NCI-H187 treated with DMSO at 0.1 percent for 48 hours (cell line): Measurements from ENCODE around the gene FGF12.
"Not testable (repeated sequence)": the region's sequence is repeated elsewhere in the genome, so short reads cannot be mapped to it uniquely, and the experiment has no call there.

ENCODE experiments used
- DNase-seq: peaks from one replicate; lab custom pipeline; 2025; lab: John Stamatoyannopoulos, UW

The FGF12 gene

GRCh38 chr3:192727032-192727847 is at the start of gene FGF12:
Gene FGF12, minus strand, starts transcription at chr3:192727541.
- peak; percentile 70 for DNase-seq

DNA sequence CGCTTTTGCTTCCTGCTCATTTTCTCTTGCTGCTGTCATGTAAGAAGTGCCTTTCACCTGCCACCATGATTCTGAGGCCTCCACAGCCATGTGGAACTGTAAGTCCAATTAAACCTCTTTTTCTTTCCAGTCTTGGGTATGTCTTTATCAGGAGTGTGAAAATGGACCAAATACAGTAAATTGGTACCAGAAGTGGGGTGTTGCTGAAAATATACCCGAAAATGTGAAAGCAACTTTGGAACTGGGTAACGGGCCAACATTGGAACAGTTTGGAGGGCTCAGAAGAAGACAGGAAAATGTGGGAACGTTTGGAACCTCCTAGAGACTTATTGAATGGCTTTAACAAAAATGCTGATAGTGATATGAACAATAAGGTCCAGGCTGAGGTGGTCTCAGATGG is 47.0 kb upstream of the FGF12 start:
- DNase-seq: not testable (repeated sequence)

- no peak for DNase-seq
Measured at GRCh38 chr3:192772240-192772894, 45.0 kb upstream of the FGF12 start.

- DNase-seq: no peak
Measured at GRCh38 chr3:192758654-192759053, 31.3 kb upstream of the FGF12 start.

- no peak for DNase-seq
Measured at GRCh38 chr3:192751148-192751547, 23.8 kb upstream of the FGF12 start.

- no peak for DNase-seq
Measured at GRCh38 chr3:192750201-192750600, 22.9 kb upstream of the FGF12 start.

DNA sequence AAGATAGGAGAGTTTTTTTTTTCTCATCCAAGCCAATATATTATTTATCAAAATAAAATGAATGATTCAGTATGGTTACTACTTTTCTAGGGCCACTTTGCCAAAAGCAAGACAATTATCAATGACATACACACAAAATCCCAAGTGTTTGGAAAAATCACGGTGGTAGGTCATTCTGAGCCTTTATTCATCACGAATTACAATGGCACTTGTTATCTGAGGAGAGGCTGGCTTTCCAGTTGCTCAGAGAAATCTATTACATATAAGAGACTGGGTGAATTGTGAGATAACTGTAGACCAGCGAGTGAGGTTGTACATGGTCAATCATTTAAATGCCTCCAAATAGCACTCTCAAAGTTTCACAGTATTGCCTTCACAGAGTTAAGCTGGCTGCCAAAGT is 20.4 kb upstream of the FGF12 start:
- no peak for DNase-seq

DNA sequence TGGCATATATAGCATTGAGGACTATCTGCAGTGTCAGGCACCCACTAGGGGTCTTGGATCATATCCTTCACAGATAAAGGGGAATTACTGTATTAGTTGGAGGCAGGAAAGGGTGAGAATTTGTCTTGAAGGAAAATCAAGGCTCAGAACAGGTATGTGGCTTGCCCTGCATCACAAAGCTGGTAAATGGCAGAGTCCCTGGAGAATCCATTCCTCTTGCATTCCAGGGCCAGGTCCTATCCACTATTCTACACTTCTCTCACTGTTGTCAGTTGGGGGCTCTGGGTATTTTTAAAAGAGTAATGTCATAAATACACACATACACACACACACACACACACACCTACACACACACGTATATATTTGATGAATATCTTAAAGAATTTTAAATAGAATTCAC is 19.8 kb upstream of the FGF12 start:
- no peak for DNase-seq

- no peak for DNase-seq
Measured at GRCh38 chr3:192745150-192745549, 17.8 kb upstream of the FGF12 start.

DNA sequence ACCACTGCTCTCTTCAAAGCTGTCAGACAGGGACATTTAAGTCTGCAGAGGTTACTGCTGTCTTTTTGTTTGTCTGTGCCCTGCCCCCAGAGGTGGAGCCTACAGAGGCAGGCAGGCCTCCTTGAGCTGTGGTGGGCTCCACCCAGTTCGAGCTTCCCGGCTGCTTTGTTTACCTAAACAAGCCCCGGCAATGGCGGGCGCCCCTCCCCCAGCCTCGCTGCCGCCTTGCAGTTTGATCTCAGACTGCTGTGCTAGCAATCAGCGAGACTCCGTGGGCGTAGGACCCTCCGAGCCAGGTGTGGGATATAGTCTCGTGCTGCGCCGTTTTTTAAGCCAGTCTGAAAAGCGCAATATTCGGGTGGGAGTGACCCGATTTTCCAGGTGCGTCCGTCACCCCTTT is 17.3 kb upstream of the FGF12 start:
- DNase-seq: not testable (repeated sequence)

GRCh38 chr3:192737506-192737905 is 10.2 kb upstream of the FGF12 start:
- DNase-seq: no peak

DNA sequence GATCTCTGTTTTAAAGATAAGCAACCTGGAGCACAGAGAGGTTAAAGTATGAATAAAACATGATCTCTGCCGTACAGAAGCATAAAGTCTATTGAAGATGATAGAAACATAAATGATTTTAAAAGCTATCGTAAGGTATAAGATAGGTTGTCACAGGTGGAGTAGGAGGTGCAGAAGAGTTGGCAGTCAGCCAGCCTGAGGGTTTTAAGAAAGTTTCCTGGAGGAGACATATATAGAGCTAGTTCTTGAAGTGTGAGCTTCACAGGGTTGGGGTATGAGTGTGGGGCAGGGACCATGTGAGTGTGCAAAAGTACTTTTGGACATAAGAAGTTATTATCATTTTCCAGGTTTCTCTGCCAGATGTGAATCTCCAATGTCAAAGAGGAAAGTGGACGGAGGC is 3.9 kb upstream of the FGF12 start:
- no peak for DNase-seq

DNA sequence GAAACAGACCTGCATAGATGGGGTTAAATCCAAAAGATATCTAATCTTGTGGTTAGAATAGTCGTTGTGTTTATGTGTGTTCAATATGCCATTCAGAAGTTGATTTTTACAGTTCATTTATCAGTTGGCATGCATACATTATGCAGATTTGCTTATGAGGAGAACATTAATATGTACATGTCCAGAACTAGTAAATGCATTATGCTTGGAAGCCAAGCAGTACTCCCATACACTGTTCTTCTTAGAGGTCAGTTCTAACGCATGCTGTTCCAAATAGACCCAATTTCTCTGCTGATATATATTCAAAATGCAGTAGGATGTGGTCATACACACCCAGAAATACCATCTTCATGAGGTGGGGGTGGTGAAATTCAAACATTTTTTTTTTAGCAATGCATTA is 956 bp downstream of the FGF12 start:
- no peak for DNase-seq

DNA sequence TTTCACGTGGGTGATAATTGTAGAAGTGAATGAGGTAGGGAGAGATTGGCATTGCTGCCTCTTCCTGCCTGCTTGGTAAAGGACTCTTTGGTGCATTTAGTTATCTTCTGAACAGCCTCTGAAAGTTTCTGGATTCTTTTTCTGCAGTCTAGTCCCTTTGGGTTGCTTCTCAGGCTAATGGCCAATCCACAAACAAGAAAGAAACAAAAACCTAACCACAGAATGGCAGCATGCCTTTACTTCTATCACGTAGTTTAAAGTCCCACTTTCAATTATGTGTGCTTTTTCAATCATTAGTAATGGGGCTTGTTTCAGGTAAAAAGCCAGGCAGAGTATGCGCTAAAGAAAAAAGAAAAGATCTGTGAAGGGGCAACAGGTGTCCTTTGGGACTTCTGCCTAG is 7.4 kb downstream of the FGF12 start:
- DNase-seq: no peak

DNA sequence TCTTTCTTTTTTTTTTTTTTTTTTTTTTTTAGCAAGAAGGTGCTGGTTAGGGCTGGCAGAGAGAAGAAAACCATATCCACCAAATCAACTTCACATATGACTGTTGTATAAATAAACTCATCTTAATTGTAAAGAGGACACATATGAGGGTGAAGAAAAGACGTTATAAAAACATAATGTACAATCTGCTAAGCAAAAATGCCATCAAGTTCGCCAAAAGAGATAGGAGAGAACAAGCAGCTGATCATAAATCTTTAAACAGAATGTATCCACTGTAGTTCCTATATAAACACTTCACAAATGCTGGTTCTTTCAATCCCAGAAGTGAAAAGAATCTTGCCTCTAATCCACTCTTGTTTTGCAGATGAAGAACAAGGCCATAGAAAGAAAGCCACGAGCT is 9.2 kb downstream of the FGF12 start:
- DNase-seq: no peak

- no peak for DNase-seq
Measured at GRCh38 chr3:192715126-192715525, 12.2 kb downstream of the FGF12 start.

DNA sequence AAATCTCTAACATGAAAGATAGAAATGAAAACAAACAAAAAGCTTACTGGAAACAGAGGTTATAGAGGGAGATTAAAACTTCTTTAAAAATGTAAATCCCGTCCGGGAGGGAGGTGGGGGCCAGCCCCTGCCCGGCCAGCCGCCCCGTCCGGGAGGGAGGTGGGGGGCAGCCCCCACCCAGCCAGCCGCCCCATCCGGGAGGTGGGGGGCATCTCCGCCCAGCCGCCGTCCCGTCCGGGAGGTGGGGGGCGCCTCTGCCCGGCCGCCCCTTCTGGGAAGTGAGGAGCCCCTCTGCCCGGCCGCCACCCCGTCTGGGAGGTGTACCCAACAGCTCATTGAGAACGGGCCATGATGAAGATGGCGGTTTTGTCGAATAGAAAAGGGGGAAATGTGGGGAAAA is 16.2 kb downstream of the FGF12 start:
- DNase-seq: not testable (repeated sequence)

GRCh38 chr3:192710366-192710765 is 17.0 kb downstream of the FGF12 start:
- DNase-seq: no peak

DNA sequence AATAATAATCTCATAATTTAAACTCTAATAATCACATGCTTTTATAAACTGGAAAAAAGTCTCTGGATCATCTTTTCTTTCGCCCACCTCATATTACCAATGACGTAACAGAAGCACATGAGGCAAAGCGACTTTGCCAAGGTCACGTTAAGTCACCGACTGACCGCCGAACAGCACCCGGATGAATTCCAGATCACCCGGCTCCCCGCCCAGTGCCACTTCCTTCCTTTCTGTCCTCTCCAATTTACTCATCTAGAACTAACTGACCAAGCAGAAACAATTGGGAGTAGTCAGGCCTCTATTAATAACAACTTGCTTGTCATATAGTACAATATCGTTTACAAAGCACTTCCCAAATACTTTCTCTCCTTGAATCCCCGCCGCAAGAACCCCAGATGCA is 21.1 kb downstream of the FGF12 start:
- no peak for DNase-seq

DNA sequence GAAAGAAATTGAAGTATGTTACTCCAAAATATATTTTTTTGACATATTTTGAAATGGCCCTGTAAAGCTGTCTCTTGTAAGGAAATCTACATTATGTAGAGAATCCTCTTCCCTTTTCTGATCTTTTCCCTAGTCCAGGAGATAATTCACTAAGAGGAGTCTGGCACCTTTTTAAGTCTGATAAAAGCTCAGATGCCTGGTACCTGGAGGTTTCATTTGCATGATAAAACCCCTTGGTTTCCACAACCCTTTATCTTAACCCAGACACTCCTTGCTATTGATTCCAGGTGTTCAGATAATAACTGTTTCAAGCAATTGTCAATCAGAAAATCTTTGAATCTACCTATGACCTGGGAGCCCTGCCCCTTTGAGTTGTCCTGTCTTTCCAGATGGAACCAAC is 26.5 kb downstream of the FGF12 start:
- DNase-seq: no peak

DNA sequence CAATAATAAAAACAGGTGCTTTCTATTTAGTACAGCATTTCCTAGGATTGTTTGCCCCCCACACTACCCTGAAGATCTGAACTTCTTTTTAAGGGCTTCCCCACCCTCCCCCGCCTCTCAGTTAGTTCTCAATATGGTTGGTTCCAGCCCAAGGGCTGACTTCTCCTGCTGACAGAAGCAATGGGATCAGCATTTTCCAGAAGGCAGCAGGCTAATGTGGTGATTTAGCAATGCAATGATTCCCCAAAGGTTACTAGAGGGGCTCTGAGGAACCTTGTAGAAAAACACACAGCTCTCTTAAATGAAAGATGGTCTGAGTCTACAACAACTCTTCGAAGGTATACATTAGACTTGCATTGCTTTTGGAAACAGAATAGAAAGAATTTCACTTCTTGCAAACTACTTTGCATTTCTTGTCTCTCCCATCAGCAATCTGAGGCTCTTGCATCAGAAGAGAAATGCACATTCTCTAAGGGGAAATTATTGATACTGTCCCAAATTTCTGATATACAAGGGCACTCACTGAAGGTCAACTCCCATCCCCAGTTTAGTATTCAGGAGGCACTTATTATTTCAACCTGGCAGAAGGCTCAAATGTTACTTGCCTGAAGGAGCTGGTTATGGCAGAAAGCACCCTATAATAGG is 30.3 kb downstream of the FGF12 start:
- no peak for DNase-seq

- DNase-seq: no peak
Measured at GRCh38 chr3:192687488-192688152, 39.7 kb downstream of the FGF12 start.

- DNase-seq: no peak
Measured at GRCh38 chr3:192685801-192686200, 41.5 kb downstream of the FGF12 start.
